SK-N-SH (cell line): ENCODE results near the gene PSKH1. TPM values are rescaled to one million over a fixed set of nuclear protein-coding genes. Genes with fewer than 3 reads are reported as not detected.
"Not testable (repeated sequence)": the region's sequence is repeated elsewhere in the genome, so short reads cannot be mapped to it uniquely, and the experiment has no call there.

Source experiments
- CTCF ChIA-PET: fragments of 300-600, 350-600 bp; formaldehyde crosslinking; extraction: SDS; loops from one replicate; lab custom pipeline; 2021; lab: Yijun Ruan, JAX
- POLR2A ChIA-PET: fragments of 350-600 bp; sonication (Branson Sonifier 250); formaldehyde crosslinking; extraction: SDS; loops from one replicate; lab custom pipeline; 2020; ENCODE audit warnings: antibody characterized with exemption, inconsistent platforms; lab: Yijun Ruan, JAX
- DNase-seq: peaks from one replicate; pipeline ENCODE4 v3.0.0; 2012
- H2AFZ ChIP-seq: fragments of 200-600 bp; sonication (generic); 2 replicates; pipeline ENCODE4 v1.8.1; 2016; ENCODE audit warnings: antibody characterized with exemption, mild to moderate bottlenecking, low read depth
- H3F3A ChIP-seq: fragments of 200-600 bp; sonication (generic); replicated peaks from 2 replicates; pipeline ENCODE3; 2016; ENCODE audit warnings: antibody characterized with exemption, mild to moderate bottlenecking; ENCODE audit not compliant: insufficient read depth
- H3K27ac ChIP-seq, 2 experiments: fragments of 200-500 bp in 1 of 2; fragments of 200-600 bp in 1 of 2; sonication (Bioruptor generic) in 1 of 2; sonication (generic), shearing (Covaris generic) in 1 of 2; 2 replicates each; pipeline versions ENCODE4 v1.5.1 to v1.6.1; 2014 to 2016; ENCODE audit warnings: low read depth in 2 of 2, inconsistent platforms in 1 of 2, low read length in 1 of 2, mild to moderate bottlenecking in 1 of 2, mixed read lengths in 1 of 2
- H3K27me3 ChIP-seq: fragments of 200-600 bp; sonication (generic), shearing (Covaris generic); 2 replicates; pipeline ENCODE4 v1.6.1; 2016; ENCODE audit warnings: mixed run types; ENCODE audit not compliant: insufficient read depth
- H3K36me3 ChIP-seq, 2 experiments: fragments of 200-500 bp in 1 of 2; fragments of 200-600 bp in 1 of 2; sonication (Bioruptor generic) in 1 of 2; sonication (generic) in 1 of 2; replicated peaks in 1 of 2; 2 replicates each; pipeline versions ENCODE3 to v1.5.1; 2014 to 2016; ENCODE audit warnings: low read length in 1 of 2, mild to moderate bottlenecking in 1 of 2; ENCODE audit not compliant: insufficient read depth in 2 of 2, control insufficient read depth in 1 of 2
- H3K4me1 ChIP-seq, 2 experiments: fragments of 200-500 bp in 1 of 2; fragments of 200-600 bp in 1 of 2; sonication (Bioruptor generic) in 1 of 2; sonication (generic), shearing (Covaris generic) in 1 of 2; 2 replicates each; pipeline versions ENCODE4 v1.5.1 to v1.6.1; 2014 to 2016; ENCODE audit warnings: low read depth in 1 of 2, low read length in 1 of 2, mixed run types in 1 of 2; ENCODE audit not compliant: insufficient read depth in 2 of 2, control insufficient read depth in 1 of 2
- H3K4me2 ChIP-seq: fragments of 200-600 bp; sonication (generic), shearing (Covaris generic); 2 replicates; pipeline ENCODE4 v1.6.1; 2017; ENCODE audit warnings: mixed run types
- H3K4me3 ChIP-seq, 2 experiments: fragments of 200-500 bp in 1 of 2; fragments of 200-600 bp in 1 of 2; sonication (Bioruptor generic) in 1 of 2; sonication (generic), shearing (Covaris generic) in 1 of 2; 2 replicates each; pipeline versions ENCODE4 v1.5.1 to v1.8.1; 2014 to 2016; ENCODE audit warnings: low read depth in 2 of 2, inconsistent platforms in 1 of 2, low read length in 1 of 2, mild to moderate bottlenecking in 1 of 2, mixed read lengths in 1 of 2, moderate library complexity in 1 of 2
- H3K79me2 ChIP-seq: fragments of 200-600 bp; sonication (generic); 2 replicates; pipeline ENCODE4 v1.8.1; 2017; ENCODE audit warnings: mild to moderate bottlenecking; ENCODE audit not compliant: insufficient read depth
- H3K9ac ChIP-seq: fragments of 200-600 bp; sonication (generic); 2 replicates; pipeline ENCODE4 v1.6.1; 2017; ENCODE audit warnings: mixed run types
- H3K9me2 ChIP-seq: fragments of 200-600 bp; sonication (generic); 2 replicates; pipeline ENCODE4 v1.6.1; 2017; ENCODE audit warnings: mixed run types
- H3K9me3 ChIP-seq: fragments of 200-600 bp; sonication (generic); 2 replicates; pipeline ENCODE4 v1.6.1; 2017; ENCODE audit warnings: mixed run types, mild to moderate bottlenecking, moderate library complexity
- H4K20me1 ChIP-seq: fragments of 200-600 bp; sonication (generic); 2 replicates; pipeline ENCODE4 v1.6.1; 2017; ENCODE audit warnings: mild to moderate bottlenecking, mixed run types; ENCODE audit not compliant: insufficient read depth
- CTCF ChIP-seq: fragments of 200-600 bp; sonication (generic); IDR thresholded peaks from 2 replicates; pipeline ENCODE4 v1.6.1; 2017; ENCODE audit warnings: antibody characterized with exemption, mild to moderate bottlenecking, moderate library complexity
- FOSL2 ChIP-seq: IDR thresholded peaks from 2 replicates; pipeline ENCODE4 v1.4.0; 2012; ENCODE audit warnings: low read depth, mild to moderate bottlenecking, moderate library complexity, borderline replicate concordance
- FOXM1 ChIP-seq: IDR thresholded peaks from 2 replicates; pipeline ENCODE4 v1.4.0; 2012; ENCODE audit warnings: low read depth, mild to moderate bottlenecking
- GABPA ChIP-seq: IDR thresholded peaks from 2 replicates; pipeline ENCODE4 v1.4.0; 2012; ENCODE audit warnings: low read depth, mild to moderate bottlenecking
- MAX ChIP-seq: IDR thresholded peaks from 2 replicates; pipeline ENCODE4 v1.4.0; 2012; ENCODE audit warnings: low read depth
- MEF2A ChIP-seq: IDR thresholded peaks from 2 replicates; pipeline ENCODE4 v1.4.0; 2012; ENCODE audit warnings: low read depth, borderline replicate concordance
- PBX3 ChIP-seq: IDR thresholded peaks from 2 replicates; pipeline ENCODE4; 2012
- TEAD4 ChIP-seq: IDR thresholded peaks from 2 replicates; pipeline ENCODE4 v1.4.0; 2012; ENCODE audit warnings: mild to moderate bottlenecking, borderline replicate concordance; ENCODE audit not compliant: insufficient read depth
- YY1 ChIP-seq: IDR thresholded peaks from 2 replicates; pipeline ENCODE4 v1.4.0; 2012; ENCODE audit warnings: low read depth, mild to moderate bottlenecking
- WGBS: methylation state at CpG from one replicate; pipeline ENCODE4 v1.1.6; 2017; ENCODE audit warnings: low lambda C conversion rate; 5-methylcytosine and 5-hydroxymethylcytosine counted together
- polyA plus RNA-seq, 3 experiments: library from polyadenylated mRNA; depleted of rRNA; stranded (reverse); fragments of >200 nt; gene quantifications; 2 replicates each; pipeline ENCODE4 v1.2.3, GENCODE V29; 2012

The PSKH1 gene
- polyA plus RNA-seq, 1 of the 3 experiments (the other 2 are of a cell fraction): 30.1 TPM

GRCh38 chr16:67971111-67971510 lies 78.1 kb downstream of the PSKH1 start:
- DNase-seq: no peak
- Histone ChIP-seq H3K36me3 (no peaks in the 10 kb centered on the region), H4K20me1 (peaks cover 12% of the 10 kb centered on the region), H3K4me1 (peaks cover 9 to 22% of the 10 kb centered on the region in 2 experiments; a peak in 3 of 4 replicates), H3F3A (peaks cover 4% of the 10 kb centered on the region), H3K27ac (no peak overlapping the region), H3K4me3 (no peak overlapping the region), H3K9ac (no peak overlapping the region), H3K79me2 (peaks cover 22% of the 10 kb centered on the region), H3K9me2 (no peaks in the 10 kb centered on the region), H3K4me2 (no peak overlapping the region), H3K9me3 (no peaks in the 10 kb centered on the region), H3K27me3 (no peaks in the 10 kb centered on the region; the same call in 1 of the 2 replicates), H2AFZ (no peak overlapping the region)
- ChIA-PET CTCF (interaction anchor here (1.0 to 1.8 kb wide), 3 partner anchors 11 to 21 kb away, joined by 3 to 4 read pairs (median 3); no protein-coding TSS in a partner anchor), POLR2A (no interaction called here)
- WGBS: 96% methylated on average over 9 of the region's 9 CpGs
- TF ChIP-seq MAX (no peak), GABPA (no peak), PBX3 (no peak), CTCF (no peak), FOXM1 (no peak), FOSL2 (no peak), TEAD4 (no peak), MEF2A (no peak), YY1 (no peak)

- H3K4me3 ChIP-seq, H3K27ac ChIP-seq, H3F3A ChIP-seq, H3K9me2 ChIP-seq, H3K9ac ChIP-seq, H3K36me3 ChIP-seq, H3K4me2 ChIP-seq, DNase-seq, H3K27me3 ChIP-seq, H3K9me3 ChIP-seq, POLR2A ChIA-PET, H4K20me1 ChIP-seq, H2AFZ ChIP-seq: not testable (repeated sequence)
- Histone ChIP-seq H3K79me2 (peaks cover 11% of the 10 kb centered on the region), H3K4me1 (peaks cover 0 to 10% of the 10 kb centered on the region in 2 experiments; a peak in 1 of 4 replicates)
- CTCF ChIA-PET: interaction anchor here (1.0 kb wide), 1 partner anchor 10 kb away, joined by 4 read pairs; no protein-coding TSS in a partner anchor
- 86% methylated on average over 7 of the region's 7 CpGs for WGBS
These were observed 79.2 kb downstream of the PSKH1 start for GRCh38 chr16:67972285-67972684.
